ENCODE measurements around the gene GLIS2. TPM values are rescaled to one million over a fixed set of nuclear protein-coding genes. Genes with fewer than 3 reads are reported as not detected.

GLIS2 gene
- total and polyA plus RNA-seq, 2 of the 4 experiments (the other 2 are of a cell fraction): 0.36 to 8.4 TPM

DNA sequence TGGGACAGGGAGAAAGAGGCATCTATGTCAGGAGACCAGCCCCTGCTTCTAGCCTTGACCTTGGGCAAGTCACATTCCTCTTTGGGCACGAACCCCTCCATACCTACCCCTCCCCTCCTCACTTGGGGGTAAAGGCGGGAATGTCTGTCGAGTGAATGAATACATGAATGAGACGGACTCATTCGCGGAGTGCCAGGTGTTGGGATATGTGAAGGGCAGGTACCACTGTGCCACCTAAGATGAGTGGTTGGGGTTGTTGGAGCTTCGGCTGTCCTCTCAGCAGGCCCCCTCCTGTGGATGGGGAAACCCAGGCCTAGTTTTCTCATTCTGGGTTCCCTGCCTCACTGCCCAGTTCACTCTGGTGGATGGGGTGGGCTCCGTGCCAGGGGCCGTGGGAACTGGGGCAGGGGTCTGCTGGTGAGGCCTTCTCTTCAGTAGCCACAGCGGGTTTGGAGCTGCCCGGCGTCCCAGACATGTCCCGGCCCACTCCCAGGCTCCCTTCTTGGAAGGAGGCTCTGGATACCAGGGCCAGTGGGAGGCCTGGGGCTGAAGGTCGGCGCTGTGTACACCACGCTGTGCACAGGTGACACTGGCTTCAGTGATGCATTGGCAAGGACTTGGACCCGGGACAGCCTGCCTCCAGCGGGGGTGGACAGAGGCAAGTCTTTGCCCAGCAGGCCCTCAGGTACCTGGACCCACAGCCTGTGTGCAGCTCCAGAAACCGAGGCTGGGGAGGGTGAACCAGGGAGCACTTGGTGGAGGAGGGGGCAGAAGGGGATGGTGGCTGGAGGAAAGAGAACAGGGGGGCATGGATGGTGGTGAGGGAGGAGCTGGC lies 5.6 kb downstream of the GLIS2 start:
- in situ Hi-C loops (cut with MboI; ENCODE audit: low sequenced_read_pairs) (no loop called here), intact Hi-C loops (cut with micrococcal nuclease) (loop anchor here (2.0 kb wide), 1 partner anchor 25 kb away; no protein-coding TSS in a partner anchor), dilution Hi-C loops (cut with HindIII; ENCODE audit: low sequenced_read_pairs, unreplicated experiment) (no loop called here)
- Histone ChIP-seq H2AK5ac (ENCODE audit: low read depth, low read length) (no peak overlapping the region), H2BK120ac (ENCODE audit: low read depth, low read length) (no peak overlapping the region), H2BK20ac (ENCODE audit: low read depth, low read length) (no peak overlapping the region), H3K4me3 (ENCODE audit: insufficient read depth, low read depth, low read length) (no peak overlapping the region), H3K18ac (ENCODE audit: low read depth, low read length) (no peak overlapping the region), H3K9me1 (ENCODE audit: insufficient read depth, low read length) (peaks cover 15% of the 10 kb centered on the region; the same call in 1 of the 2 replicates), H2AK9ac (replicated peaks; ENCODE audit: low read depth, low read length, poor library complexity) (peak overlapping the region; percentile 50), H4K91ac (ENCODE audit: insufficient read depth, low read depth, low read length) (no peak overlapping the region), H3K36me3 (ENCODE audit: control insufficient read depth, insufficient read depth, low read length) (no peaks in the 10 kb centered on the region; the same call in 1 of the 2 replicates), H2AFZ (replicated peaks; ENCODE audit: low read length, poor library complexity) (no peak overlapping the region), H3K4me2 (ENCODE audit: low read depth, low read length) (no peak overlapping the region), H3K27ac (ENCODE audit: insufficient read depth, low read length) (no peak overlapping the region), H4K5ac (ENCODE audit: low read depth, low read length) (no peak overlapping the region), H3K79me1 (ENCODE audit: low read depth in 1 of 2, low read length in 2 of 2) (peaks cover 17 to 85% of the 10 kb centered on the region in 2 experiments), H3K27me3 (ENCODE audit: control insufficient read depth, insufficient read depth, low read length) (no peaks in the 10 kb centered on the region), H3K4me1 (ENCODE audit: control insufficient read depth, insufficient read depth, low read length) (peaks cover 30% of the 10 kb centered on the region), H3K4ac (ENCODE audit: low read depth, low read length) (no peak overlapping the region), H2BK15ac (ENCODE audit: low read depth, low read length) (no peak overlapping the region), H3K9me3 (ENCODE audit: control insufficient read depth, insufficient read depth, low read length) (no peaks in the 10 kb centered on the region), H3K56ac (ENCODE audit: extremely low read depth, insufficient read depth, low read length) (no peak overlapping the region), H2BK5ac (ENCODE audit: low read depth, low read length, poor library complexity, severe bottlenecking) (no peak overlapping the region), H4K20me1 (ENCODE audit: insufficient read depth, low read length) (peaks cover 93% of the 10 kb centered on the region), H3K14ac (replicated peaks; ENCODE audit: low read depth, low read length) (no peak overlapping the region), H3K23ac (ENCODE audit: low read depth, low read length) (no peak overlapping the region), H3K9ac (ENCODE audit: low read depth, low read length) (no peak overlapping the region), H4K8ac (ENCODE audit: low read depth in 2 of 2, low read length in 2 of 2) (no peak overlapping the region)
- DNase-seq (no peak), ATAC-seq (ENCODE audit: low read depth) (no peak)
- 86% methylated on average over 4 of the region's 19 CpGs; no CpG with 5 or more reads in 1 of the 2 experiments for WGBS, 2 experiments (ENCODE audit: extremely low coverage in 2 of 2, insufficient read length in 1 of 2)
- BruUV-seq (replicated peaks): no TSS peak
- ChIA-PET POLR2A (ENCODE audit: unreplicated experiment) (no interaction called here), CTCF (no interaction called here)
- TF ChIP-seq, protein P1, sequence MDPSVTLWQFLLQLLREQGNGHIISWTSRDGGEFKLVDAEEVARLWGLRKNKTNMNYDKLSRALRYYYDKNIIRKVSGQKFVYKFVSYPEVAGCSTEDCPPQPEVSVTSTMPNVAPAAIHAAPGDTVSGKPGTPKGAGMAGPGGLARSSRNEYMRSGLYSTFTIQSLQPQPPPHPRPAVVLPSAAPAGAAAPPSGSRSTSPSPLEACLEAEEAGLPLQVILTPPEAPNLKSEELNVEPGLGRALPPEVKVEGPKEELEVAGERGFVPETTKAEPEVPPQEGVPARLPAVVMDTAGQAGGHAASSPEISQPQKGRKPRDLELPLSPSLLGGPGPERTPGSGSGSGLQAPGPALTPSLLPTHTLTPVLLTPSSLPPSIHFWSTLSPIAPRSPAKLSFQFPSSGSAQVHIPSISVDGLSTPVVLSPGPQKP (IDR thresholded peaks at IDR 0.05; ENCODE audit: borderline replicate concordance, low read depth, low read length): no peak
- TF ChIP-seq POLR2A (IDR thresholded peaks at IDR 0.05; ENCODE audit: low read depth, low read length) (no peak), MAFK (IDR thresholded peaks at IDR 0.05; ENCODE audit: low read depth, low read length) (no peak), MXI1 (IDR thresholded peaks at IDR 0.05; ENCODE audit: borderline replicate concordance, low read depth, low read length) (no peak), RCOR1 (IDR thresholded peaks at IDR 0.05; ENCODE audit: insufficient replicate concordance, low read length) (no peak), RFX5 (IDR thresholded peaks at IDR 0.05; ENCODE audit: low read depth, low read length) (no peak), BHLHE40 (IDR thresholded peaks at IDR 0.05; ENCODE audit: low read depth, low read length) (no peak), NFE2L2 (IDR thresholded peaks at IDR 0.05; ENCODE audit: low read depth, low read length) (no peak), FOS (IDR thresholded peaks at IDR 0.05; ENCODE audit: low read depth, low read length) (no peak), SMC3 (IDR thresholded peaks at IDR 0.05; ENCODE audit: low read depth, low read length) (no peak), CHD1 (IDR thresholded peaks at IDR 0.05; ENCODE audit: low read depth, low read length) (no peak), MAZ (IDR thresholded peaks at IDR 0.05; ENCODE audit: borderline replicate concordance, low read depth, low read length) (no peak), CEBPB (IDR thresholded peaks at IDR 0.05; ENCODE audit: low read depth, low read length) (no peak)
- TF ChIP-seq, protein P2, sequence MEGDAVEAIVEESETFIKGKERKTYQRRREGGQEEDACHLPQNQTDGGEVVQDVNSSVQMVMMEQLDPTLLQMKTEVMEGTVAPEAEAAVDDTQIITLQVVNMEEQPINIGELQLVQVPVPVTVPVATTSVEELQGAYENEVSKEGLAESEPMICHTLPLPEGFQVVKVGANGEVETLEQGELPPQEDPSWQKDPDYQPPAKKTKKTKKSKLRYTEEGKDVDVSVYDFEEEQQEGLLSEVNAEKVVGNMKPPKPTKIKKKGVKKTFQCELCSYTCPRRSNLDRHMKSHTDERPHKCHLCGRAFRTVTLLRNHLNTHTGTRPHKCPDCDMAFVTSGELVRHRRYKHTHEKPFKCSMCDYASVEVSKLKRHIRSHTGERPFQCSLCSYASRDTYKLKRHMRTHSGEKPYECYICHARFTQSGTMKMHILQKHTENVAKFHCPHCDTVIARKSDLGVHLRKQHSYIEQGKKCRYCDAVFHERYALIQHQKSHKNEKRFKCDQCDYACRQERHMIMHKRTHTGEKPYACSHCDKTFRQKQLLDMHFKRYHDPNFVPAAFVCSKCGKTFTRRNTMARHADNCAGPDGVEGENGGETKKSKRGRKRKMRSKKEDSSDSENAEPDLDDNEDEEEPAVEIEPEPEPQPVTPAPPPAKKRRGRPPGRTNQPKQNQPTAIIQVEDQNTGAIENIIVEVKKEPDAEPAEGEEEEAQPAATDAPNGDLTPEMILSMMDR (conservative IDR thresholded peaks at IDR 0.05; ENCODE audit: low read depth, low read length): no peak
- TF ChIP-seq, protein P3, sequence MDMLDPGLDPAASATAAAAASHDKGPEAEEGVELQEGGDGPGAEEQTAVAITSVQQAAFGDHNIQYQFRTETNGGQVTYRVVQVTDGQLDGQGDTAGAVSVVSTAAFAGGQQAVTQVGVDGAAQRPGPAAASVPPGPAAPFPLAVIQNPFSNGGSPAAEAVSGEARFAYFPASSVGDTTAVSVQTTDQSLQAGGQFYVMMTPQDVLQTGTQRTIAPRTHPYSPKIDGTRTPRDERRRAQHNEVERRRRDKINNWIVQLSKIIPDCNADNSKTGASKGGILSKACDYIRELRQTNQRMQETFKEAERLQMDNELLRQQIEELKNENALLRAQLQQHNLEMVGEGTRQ (IDR thresholded peaks at IDR 0.05; ENCODE audit: low read depth, low read length): no peak

Data from IMR-90 (cell line).